Erythroblast (primary cell): ENCODE results near the gene PCDHB8.
"Not testable (repeated sequence)": the region's sequence is repeated elsewhere in the genome, so short reads cannot be mapped to it uniquely, and the experiment has no call there.

ENCODE experiments used
- GATA1 ChIP-seq: IDR thresholded peaks from 2 replicates; pipeline ENCODE4 v1.6.1; 2011; ENCODE audit warnings: low read depth, mild to moderate bottlenecking, control low read depth, low read length, moderate library complexity
- POLR2A ChIP-seq: IDR thresholded peaks from 2 replicates; pipeline ENCODE4 v1.6.1; 2011; ENCODE audit warnings: mild to moderate bottlenecking, low read length

DNA sequence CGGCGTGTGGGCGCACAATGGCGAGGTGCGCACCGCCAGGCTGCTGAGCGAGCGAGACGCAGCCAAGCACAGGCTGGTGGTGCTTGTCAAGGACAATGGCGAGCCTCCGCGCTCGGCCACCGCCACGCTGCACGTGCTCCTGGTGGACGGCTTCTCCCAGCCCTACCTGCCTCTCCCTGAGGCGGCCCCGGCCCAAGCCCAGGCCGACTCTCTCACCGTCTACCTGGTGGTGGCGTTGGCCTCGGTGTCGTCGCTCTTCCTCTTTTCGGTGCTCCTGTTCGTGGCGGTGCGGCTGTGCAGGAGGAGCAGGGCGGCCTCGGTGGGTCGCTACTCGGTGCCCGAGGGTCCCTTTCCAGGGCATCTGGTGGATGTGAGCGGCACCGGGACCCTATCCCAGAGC is 25.5 kb upstream of the PCDHB8 start:
- TF ChIP-seq GATA1, POLR2A: not testable (repeated sequence)
